Measurements from ENCODE around the gene FBXO28.

DNA sequence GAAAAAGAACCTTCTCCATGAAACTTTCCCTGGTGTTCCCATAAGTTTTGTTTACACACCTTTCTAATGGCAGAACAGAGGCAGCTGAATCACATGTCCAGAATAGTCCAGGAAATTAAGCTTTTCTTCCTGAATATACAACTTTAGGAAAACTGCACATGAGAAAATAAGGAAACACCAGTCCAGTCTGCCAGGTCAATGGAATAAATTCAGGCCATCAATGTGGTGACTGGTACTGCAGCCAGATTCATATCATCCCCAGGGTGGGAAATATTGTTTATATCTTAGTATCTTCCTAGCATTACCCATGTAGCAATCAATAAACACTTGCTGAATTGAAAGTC lies 6.7 kb upstream of the FBXO28 start:
- TF ChIP-seq CTCF (conservative IDR thresholded peaks at IDR 0.05; ENCODE audit: low read length) = no peak
- TF ChIP-seq EZH2phosphoT487 (IDR thresholded peaks at IDR 0.05; ENCODE audit: borderline replicate concordance) = no peak
